HG02970 (cell line): ENCODE results near the gene MKLN1.

Source experiments
- ATAC-seq: cut with Tn5 transposase; IDR thresholded peaks from one replicate; pipeline ENCODE4 v1.9.1; 2021; ENCODE audit warnings: mild to moderate bottlenecking, moderate library complexity, moderate number of reproducible peaks; ENCODE audit not compliant: unreplicated experiment, low FRiP score

The MKLN1 gene

GRCh38 chr7:131346885-131347592 is 19.4 kb downstream of the MKLN1 start:
- no peak for ATAC-seq

DNA sequence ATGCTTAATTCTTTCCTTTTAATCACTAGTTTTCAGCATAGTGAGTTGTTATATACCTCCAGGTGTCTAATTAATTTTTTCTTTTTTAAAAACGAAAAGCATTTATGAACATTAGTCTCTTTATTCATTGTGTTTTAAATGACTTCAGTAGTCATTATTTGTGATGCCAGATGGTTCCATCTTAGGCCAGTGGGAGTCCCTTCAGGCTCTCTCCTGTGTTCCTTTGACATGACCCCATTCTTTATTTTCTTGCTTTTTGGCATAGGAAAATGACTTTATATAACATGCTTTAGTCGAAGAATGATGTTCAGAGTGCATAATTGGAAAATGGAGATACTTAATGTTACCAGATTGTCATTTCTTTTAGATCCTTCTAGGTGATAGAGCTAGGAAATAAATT is 24.4 kb downstream of the MKLN1 start:
- ATAC-seq, result no peak

DNA sequence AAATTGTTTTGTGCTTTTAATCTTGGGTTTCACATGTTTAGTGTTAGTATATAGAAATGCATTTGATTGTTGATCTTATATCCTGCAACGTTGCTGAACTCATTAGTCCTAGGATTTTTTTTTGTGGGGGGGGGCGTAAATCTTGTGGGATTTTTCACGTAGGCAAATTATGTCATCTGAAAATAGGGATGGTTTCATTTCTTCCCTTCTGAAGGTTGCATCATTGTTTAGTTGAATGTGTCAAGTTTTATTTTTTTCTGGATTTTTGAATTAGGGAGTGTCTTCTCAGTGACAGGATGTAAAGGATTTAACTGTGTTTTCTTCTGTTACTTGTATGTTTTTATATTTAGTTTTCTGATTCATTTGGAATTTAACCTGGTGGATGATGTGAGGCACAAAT is 26.7 kb downstream of the MKLN1 start:
- no peak for ATAC-seq

DNA sequence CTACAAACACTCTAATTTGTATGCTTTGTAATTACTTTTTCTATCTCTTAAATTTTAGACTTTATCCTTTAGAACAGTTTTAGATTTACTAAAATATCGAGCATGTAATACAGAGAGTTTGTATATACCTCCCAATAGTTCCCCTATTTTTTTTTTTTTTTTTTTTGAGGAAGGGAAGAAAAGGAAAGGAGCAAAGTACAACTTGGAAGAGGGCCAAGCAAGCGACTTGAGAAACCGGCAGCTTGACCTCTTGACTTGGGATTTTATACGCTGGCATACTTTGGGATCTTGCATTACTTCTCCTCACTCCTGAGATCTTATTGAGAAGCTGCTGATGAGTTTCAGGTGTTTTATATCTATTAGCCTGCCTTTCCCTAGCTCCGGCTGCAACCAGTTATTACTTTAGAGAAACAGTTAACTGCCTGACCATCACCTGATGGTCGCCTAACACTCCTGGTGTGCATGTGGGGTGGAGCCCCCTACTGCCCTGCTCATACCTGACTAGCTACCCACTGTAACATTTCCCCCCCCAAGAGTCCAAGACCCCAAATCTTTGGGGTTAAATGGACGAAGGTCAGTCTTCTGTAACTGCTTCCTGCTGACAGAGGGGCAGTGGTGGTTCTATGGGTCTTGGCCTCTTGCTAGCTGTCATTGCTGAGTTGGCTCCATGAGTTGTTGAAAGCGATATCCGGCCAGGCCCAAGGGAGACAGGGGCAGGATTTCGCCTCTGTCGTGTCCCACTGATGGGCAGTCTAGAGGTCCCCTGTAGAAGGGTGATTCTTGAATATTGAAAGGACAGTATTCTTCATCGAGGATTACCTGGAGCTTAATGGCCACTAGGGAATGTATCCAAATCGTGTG is 28.5 kb downstream of the MKLN1 start:
- ATAC-seq, result no peak

DNA sequence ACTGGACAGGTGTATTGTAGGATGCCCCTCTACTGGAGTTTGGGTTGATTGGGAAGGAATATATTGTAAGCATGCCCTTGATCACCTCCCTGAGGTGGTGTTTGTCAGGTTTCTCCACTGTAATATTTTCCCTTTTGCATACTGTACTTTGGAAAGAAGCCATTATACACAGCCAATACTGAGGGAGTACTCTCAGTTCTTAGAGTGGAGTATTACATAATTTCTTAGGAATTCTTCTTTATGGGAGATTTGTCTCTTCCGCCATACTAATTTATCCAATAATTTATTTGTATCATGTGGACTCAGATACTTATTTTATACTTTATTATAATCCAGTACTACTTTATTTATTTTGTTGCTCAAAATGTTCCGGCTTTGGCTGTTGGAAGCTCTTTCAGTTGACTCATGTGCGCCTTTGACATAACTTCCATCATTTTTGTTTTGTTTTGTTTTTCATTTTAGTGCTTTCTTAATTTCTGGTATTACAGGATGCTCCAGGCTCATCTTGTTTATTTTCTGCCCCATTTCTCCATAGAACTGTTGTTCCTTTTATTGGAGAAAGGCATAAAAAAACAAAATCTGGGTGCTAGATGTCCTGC is 29.7 kb downstream of the MKLN1 start:
- no peak for ATAC-seq

GRCh38 chr7:131358636-131359035 is 31.0 kb downstream of the MKLN1 start:
- no peak for ATAC-seq

- no peak for ATAC-seq
Observed at GRCh38 chr7:131359136-131359776, 31.6 kb downstream of the MKLN1 start.

- no peak for ATAC-seq
Observed at GRCh38 chr7:131363719-131364118, 36.0 kb downstream of the MKLN1 start.

GRCh38 chr7:131364767-131365344 is 37.2 kb downstream of the MKLN1 start:
- ATAC-seq, result no peak

DNA sequence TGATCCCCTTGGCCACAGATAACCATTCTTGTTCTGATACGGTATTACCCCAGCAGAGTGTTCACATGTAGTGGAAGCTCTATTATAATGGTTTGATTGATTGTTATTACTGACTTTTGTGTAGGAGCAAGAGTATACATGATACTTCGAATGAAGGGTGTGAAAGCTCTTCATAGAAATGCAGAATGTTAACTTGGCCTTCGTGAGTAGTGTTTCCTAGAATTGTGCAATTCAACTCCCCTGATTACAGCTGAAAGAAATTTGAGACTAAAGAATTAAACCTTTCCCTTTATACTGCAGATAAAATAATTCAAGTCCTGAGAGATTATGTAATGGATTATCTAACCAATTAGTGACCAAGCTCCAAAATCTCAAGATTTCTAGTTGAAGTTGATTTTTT is 38.2 kb downstream of the MKLN1 start:
- ATAC-seq, result no peak

GRCh38 chr7:131369354-131369753 is 41.7 kb downstream of the MKLN1 start:
- no peak for ATAC-seq

DNA sequence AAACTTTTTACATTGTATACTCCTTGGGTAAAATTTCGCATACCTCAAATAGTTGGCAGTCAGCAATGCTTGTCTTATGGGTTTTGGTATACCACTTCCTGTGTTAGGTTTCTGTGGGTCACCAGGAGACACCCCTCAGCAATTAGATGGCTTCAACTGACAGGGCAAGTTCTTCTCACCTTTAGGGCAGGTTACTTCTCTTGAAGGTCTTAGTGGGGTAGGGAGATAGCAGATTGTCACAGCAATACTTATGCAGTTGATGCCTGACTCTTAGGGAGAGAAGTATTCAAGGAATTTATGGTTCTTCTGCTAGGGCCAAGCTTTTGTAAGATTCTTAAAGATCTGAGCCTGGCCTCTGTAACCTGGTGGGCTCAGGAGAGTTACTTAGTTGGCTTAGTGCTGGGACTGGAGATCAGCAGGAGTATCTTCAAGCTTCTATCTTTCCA is 42.9 kb downstream of the MKLN1 start:
- no peak for ATAC-seq

DNA sequence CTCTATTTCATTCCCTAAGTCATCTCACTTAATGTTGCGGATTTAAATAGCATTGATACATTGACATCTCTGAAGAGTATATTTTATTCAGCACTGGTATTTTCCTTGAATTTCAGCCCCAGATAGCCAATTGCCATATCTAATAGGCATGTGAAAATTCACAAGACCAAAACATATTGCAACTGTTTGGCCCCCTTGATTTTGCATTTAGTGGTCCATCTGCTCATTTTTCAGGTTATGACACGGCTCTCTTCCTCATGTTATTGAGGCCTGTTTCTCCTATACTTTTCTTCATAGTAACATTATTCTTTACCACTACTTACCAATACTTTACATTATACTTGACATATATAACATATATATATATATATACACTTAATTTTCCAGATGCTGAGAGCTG is 43.7 kb downstream of the MKLN1 start:
- ATAC-seq, result no peak

- ATAC-seq, result no peak
Observed at GRCh38 chr7:131372554-131372953, 44.9 kb downstream of the MKLN1 start.

GRCh38 chr7:131374821-131375220 is 47.1 kb downstream of the MKLN1 start:
- no peak for ATAC-seq

- no peak for ATAC-seq
Observed at GRCh38 chr7:131381069-131381838, 53.6 kb downstream of the MKLN1 start.

DNA sequence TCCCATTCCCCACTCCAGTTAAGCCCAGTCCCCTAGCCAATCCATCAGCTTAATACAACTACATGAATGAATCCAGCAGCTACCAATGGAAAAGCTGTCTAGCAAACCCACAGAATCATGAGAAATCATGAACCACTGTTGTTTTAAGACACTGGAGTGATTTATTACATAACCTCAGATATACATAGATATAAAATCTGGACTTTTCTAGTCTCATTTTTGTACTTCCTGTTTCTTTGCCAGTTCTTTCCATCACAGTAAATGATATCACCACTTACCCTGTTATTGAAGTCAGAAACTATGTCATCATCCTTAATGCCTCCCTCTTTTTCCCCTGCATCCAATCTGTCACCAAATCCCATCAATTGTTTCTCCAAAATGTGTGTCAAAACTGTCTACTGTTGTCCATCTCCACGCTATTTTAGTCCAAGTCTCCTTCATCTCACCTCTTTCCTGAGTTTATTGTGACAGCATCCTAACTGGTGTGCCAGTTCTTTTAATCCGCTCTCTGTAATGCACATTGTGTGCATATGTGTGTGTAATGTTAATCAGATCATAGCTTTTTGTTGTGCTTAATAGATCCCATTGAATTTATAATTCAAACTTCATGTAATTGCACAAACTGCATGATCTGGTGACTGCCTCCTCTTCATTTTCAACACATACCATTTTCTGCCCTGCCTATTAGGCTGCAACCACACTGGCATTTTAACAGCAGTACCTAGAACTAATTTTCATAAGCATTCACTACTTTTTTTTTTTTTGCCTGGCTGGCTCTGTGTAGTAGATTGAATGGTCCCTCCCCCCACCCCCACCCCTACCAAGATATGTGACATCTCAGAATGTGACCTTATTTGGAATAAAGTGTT is 56.0 kb downstream of the MKLN1 start:
- ATAC-seq, result no peak

GRCh38 chr7:131384286-131384635 is 56.6 kb downstream of the MKLN1 start:
- ATAC-seq, result no peak

GRCh38 chr7:131385039-131385605 is 57.4 kb downstream of the MKLN1 start:
- ATAC-seq, result no peak
